GM12865 (cell line): ENCODE measurements around the gene GPR107.
A peak's percentile ranks its signal among the peaks of the same experiment; 100 is the strongest.

ENCODE experiments used
- DNase-seq: peaks from one replicate; pipeline ENCODE4 v3.0.0; 2010; ENCODE audit warnings: low read depth
- H3K4me3 ChIP-seq: 2 replicates; pipeline ENCODE4 v1.5.1; 2011; ENCODE audit warnings: mild to moderate bottlenecking, low read depth, low read length, control low read depth
- CTCF ChIP-seq: IDR thresholded peaks from 2 replicates; pipeline ENCODE4 v1.5.1; 2011; ENCODE audit warnings: low read length, control low read depth, low read depth, inconsistent platforms; ENCODE audit not compliant: insufficient read depth; ENCODE audit errors: missing control alignments

The GPR107 gene

DNA sequence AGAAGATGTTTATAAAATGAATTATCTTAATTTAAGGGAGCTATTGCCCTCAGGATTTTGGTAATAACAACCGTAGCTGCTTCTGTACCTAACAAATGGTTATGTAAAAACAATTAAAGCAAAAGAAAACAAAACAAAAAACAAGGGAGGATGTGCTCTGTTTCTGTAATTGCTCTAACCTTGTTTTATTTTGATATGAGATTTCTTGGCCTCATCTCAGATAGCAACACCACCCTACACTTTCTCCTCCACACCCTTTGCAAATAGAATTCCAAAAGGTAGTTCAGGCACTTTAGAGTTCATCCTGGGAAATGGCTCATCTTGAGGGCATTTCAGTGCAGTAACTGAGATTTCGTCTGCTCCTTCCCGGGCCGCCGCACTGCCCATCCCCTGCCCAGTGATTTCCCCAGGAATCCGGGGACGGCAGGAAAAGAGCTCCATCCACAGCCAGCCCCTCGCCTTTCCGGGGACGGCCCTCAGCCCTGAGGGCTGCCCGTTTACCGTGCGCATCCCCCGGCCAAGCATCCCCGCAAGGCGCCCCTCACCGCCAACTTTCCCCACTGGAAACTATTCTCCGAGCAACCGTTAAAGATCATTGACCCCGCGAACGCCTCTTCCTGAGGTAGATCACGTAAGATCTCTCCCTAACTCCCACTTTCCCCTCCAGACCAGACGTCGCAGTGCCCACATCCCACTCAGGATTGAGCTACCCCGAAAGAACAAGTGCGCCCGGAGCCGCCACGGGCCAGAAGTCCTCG, 11.9 kb upstream of the GPR107 start:
- no peak for TF ChIP-seq CTCF
- DNase-seq: peak; percentile 33
- H3K4me3 ChIP-seq: peak overlapping the region; percentile 69

- peak; percentile 31 for DNase-seq
- no peak for TF ChIP-seq CTCF
- H3K4me3 ChIP-seq: peak overlapping the region; percentile 69
Observed at GRCh38 chr9:130042406-130042884, 11.3 kb upstream of the GPR107 start.

GRCh38 chr9:130042885-130043653, 10.6 kb upstream of the GPR107 start, which contains the start of gene FNBP1:
Gene FNBP1 (minus strand): TSS chr9:130043189. CDS start chr9:130042975, 214 bp downstream.
- DNase-seq: peak; percentile 91
- H3K4me3 ChIP-seq: peak within 1 kb of the TSS; percentile 84
- no peak for TF ChIP-seq CTCF

DNA sequence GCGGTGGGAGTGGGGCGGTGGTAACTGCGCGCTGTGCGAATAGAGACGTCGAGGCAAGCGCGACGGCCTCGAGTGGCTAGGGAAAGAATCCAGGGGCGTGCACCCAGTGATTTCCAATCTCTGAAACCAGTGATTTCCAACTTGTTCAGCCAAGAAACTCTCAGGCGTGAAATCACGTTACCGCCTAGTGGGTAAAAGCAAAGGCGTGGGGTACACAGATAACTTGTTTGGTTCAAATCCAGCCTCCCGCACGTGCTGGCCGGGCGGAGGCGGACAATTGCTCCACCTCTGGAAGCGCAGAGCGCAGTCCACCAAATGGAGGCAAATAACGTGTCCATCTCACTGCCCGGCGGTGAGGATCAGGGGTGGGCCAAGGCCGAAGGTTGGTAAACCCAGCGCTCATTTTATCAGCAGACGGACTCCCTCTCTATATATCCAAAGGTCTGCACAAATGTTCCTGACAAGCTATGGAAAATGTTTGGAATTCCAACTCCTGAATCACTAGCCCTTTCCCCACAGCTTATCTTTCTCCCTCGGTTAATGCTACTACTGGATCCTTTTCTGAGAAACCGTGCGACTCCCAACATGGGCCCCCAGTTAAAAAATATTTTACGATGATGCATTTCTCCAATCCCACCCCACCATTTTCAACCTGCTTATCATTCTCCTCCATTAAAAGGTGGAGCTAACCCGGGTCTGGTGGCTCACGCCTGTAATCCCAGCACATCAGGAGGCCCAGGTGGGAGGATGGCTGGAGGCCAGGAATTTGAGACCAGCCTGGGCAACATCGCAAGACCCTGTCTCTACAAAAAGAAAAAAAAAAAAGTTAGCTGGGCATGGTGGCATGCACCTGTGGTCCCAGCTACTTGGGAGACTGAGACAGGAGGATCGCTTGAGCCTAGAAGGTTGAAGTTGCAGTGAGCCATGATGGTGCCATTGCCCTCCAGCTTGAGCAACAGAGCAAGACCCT, 9.8 kb upstream of the GPR107 start:
- no peak for DNase-seq
- peak overlapping the region; percentile 84 for H3K4me3 ChIP-seq
- TF ChIP-seq CTCF: no peak

DNA sequence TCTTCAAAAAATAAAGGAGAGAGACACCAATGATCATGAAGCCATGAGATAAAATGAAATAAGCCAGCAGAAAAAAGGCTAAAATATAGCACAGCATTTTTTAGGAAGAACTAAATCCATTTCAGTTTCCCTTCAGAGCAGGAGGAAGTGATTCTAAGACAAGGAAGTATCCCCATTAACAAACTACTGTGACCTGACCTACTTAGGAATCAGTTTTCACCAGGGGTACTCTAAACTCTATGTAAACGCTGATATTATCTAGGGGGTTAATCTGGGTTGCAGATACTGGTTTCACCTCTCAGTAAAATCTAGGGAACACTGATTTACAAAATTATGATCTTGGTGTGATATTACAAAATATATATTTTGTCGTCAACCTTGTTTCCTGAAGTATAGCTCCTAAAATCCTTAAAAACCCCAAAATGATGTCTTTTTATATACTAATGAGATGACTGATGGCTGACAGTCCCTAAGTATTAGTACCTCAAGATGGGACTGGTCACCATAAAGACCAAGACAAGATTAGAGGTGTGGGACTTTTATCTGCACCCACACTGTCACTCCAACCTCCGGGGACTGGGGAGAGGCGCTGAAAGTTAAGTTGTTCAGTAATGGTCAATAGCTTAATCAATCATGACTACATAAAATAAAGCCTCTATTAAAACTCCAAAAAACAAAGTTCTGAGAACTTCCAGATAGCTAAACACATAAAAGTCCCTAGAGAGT, 7.8 kb upstream of the GPR107 start:
- H3K4me3 ChIP-seq: no peak overlapping the region; the same call in 1 of the 2 replicates
- no peak for TF ChIP-seq CTCF
- no peak for DNase-seq

DNA sequence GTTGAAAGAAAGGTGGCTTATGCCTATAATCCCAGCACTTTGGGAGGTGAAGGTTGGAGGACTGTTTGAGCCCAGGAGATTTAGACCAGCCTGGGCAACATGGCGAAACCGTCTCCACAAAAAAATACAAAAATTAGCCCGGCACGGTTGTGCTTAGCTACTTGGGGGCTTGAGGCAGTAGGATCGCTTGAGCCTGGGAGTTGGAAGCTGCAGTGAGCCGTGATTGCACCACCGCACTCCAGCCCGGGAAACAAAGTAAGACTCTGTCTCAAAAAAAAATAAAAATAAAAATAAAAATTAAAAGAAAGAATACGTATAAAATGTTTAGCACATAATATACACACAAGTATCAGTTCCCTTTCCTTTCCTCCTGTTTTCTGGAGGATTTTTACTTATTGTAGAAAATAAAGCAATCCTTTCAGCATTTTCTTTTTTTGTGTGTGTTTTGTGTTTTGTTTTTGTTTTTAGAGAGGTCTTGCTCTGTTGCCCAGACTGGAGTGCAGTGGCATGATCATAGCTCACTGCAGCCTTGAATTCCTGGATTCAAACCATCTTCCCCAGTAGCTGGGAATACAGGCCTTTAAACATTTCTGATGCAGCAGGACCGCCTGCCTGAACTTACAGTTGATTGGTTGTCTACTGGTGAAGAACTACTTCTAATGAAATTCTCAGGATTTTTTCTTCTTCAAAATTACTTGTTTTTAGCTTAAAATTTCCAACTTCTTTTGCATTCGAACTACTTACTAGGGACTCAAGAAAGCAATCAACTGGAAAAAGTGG, 4.1 kb upstream of the GPR107 start:
- TF ChIP-seq CTCF: no peak
- no peak for DNase-seq
- H3K4me3 ChIP-seq: no peak overlapping the region
